Measurements from ENCODE around the gene MAPK13. TPM values are rescaled to one million over a fixed set of nuclear protein-coding genes. Genes with fewer than 3 reads are reported as not detected.

The MAPK13 gene
- polyA plus RNA-seq, 1 experiment, result 3.8 TPM

DNA sequence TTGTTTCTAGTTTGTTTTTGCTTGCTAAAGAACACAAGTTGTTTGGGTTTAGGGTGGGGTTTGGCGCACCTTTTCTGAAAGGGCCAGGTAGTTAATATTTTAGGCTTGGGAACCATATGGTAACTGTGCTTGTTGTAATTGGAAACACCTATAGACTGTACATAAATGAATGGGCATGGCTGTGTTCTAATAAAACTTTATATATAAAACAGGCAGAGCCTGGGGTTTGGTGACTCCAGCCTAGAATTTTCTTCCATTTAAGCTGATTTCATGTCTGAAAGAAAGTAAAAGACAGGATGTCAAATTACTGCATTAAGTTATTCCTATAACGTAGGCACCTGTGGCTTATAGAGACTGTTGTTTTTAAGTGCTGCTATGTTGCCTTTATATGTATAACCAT is 36.1 kb upstream of the MAPK13 start:
- ChIA-PET CTCF (interaction anchor here (0.7 to 7.2 kb wide), 26 partner anchors 10 to 357 kb away, joined by 3 to 117 read pairs (median 5); partner anchors contain the start of gene MAPK14), POLR2A (no interaction called here)
- Histone ChIP-seq H3K4me3 (ENCODE audit: low read depth, low read length) (no peak overlapping the region), H3K27me3 (ENCODE audit: control insufficient read depth, insufficient read depth, low read length) (no peaks in the 10 kb centered on the region), H3K36me3 (ENCODE audit: control insufficient read depth, insufficient read depth, low read length) (peaks cover 1% of the 10 kb centered on the region; the same call in 1 of the 2 replicates)
- no peak for DNase-seq (ENCODE audit: low read depth)
- no peak for TF ChIP-seq CTCF (IDR thresholded peaks at IDR 0.05; ENCODE audit: insufficient read depth, low read depth, low read length)

GRCh38 chr6:36094753-36095496 is 35.4 kb upstream of the MAPK13 start:
- Histone ChIP-seq H3K36me3 (ENCODE audit: control insufficient read depth, insufficient read depth, low read length) (peaks cover 1% of the 10 kb centered on the region; the same call in 1 of the 2 replicates), H3K4me3 (ENCODE audit: low read depth, low read length) (no peak overlapping the region), H3K27me3 (ENCODE audit: control insufficient read depth, insufficient read depth, low read length) (no peaks in the 10 kb centered on the region)
- TF ChIP-seq CTCF (IDR thresholded peaks at IDR 0.05; ENCODE audit: insufficient read depth, low read depth, low read length), result peak; percentile 93
- CTCF ChIA-PET, result interaction anchor here (0.6 to 7.2 kb wide), 36 partner anchors 9 to 359 kb away, joined by 3 to 117 read pairs (median 4); partner anchors contain the start of gene MAPK14
- DNase-seq (ENCODE audit: low read depth), result no peak
- POLR2A ChIA-PET, result no interaction called here

DNA sequence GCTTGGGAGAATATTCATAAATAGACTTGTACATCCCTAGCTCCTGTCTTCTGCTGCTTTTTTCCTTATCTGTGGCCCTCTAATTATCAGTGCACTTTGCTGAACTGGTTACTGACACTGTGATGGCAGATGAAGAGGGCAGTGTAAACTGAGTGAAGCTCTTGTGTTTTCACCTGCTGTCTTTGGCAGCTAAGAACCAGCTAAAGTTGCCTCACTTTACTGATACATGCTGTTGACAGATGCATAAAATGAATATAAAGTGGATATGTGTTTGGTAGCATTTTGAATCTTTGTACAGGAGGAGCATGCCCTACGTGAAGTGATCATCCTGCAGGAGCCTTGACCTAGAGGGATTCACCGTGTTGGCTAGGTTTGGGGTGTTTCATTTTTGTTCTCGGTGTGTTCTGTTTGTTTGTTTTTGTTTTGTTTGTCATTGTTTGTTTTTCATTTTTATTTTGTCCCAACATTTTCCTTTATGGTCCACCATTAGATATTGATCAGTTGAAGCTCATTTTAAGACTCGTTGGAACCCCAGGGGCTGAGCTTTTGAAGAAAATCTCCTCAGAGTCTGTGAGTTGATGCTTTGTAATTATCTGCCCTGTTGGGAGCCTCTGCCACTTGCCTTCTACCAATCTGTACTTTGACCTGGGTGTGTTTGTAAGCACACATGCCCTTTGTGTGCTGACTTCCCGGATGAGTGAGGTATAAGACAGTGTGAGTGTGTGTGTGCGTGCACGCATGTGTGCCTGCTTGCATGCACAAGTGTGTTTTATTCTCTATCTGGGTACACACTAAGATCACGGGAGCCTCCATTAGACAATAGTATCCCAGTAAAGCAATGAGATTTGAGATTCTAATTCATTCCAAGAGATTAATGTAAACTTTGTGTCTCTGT is 34.6 kb upstream of the MAPK13 start:
- no peak overlapping the region for H3K4me3 ChIP-seq (ENCODE audit: low read depth, low read length)
- ChIA-PET POLR2A (no interaction called here), CTCF (interaction anchor here (0.6 to 7.2 kb wide), 27 partner anchors 9 to 360 kb away, joined by 3 to 117 read pairs (median 4); partner anchors contain the start of gene MAPK14)
- no peaks in the 10 kb centered on the region for H3K27me3 ChIP-seq (ENCODE audit: control insufficient read depth, insufficient read depth, low read length)
- peaks cover 1% of the 10 kb centered on the region; the same call in 1 of the 2 replicates for H3K36me3 ChIP-seq (ENCODE audit: control insufficient read depth, insufficient read depth, low read length)
- no peak for DNase-seq (ENCODE audit: low read depth)
- no peak for TF ChIP-seq CTCF (IDR thresholded peaks at IDR 0.05; ENCODE audit: insufficient read depth, low read depth, low read length)

- POLR2A ChIA-PET, result no interaction called here
- Histone ChIP-seq H3K4me3 (ENCODE audit: low read depth, low read length) (no peak overlapping the region), H3K27me3 (ENCODE audit: control insufficient read depth, insufficient read depth, low read length) (no peaks in the 10 kb centered on the region), H3K36me3 (ENCODE audit: control insufficient read depth, insufficient read depth, low read length) (peaks cover 5% of the 10 kb centered on the region)
- TF ChIP-seq CTCF (IDR thresholded peaks at IDR 0.05; ENCODE audit: insufficient read depth, low read depth, low read length), result no peak
- CTCF ChIA-PET, result interaction anchor here (7.2 kb wide), 1 partner anchor 70 kb away, joined by 117 read pairs; the partner anchor contains the start of gene MAPK14
- DNase-seq (ENCODE audit: low read depth), result no peak
These were observed 31.9 kb upstream of the MAPK13 start for GRCh38 chr6:36098253-36098919.
